Left ventricle myocardium inferior (tissue), 1 donor: ENCODE measurements around the gene ZBTB2. TPM values are rescaled to one million over a fixed set of nuclear protein-coding genes. Genes with fewer than 3 reads are reported as not detected.

Experiments used
- DNase-seq: peaks from one replicate; pipeline ENCODE4 v3.0.0-alpha.2; 2020
- H3K27ac ChIP-seq: fragments of 200-600 bp; replicated peaks from 2 replicates; pipeline ENCODE4 v1.8.0; 2021
- H3K27me3 ChIP-seq: fragments of 200-600 bp; 2 replicates; pipeline ENCODE4 v1.8.0; 2021; ENCODE audit warnings: low read depth
- H3K36me3 ChIP-seq: fragments of 200-600 bp; 2 replicates; pipeline ENCODE4 v1.8.0; 2021
- H3K4me1 ChIP-seq: fragments of 200-600 bp; 2 replicates; pipeline ENCODE4 v1.8.0; 2021
- H3K4me3 ChIP-seq: fragments of 200-600 bp; 2 replicates; pipeline ENCODE4 v1.8.0; 2021; ENCODE audit warnings: mild to moderate bottlenecking, moderate library complexity
- H3K9me3 ChIP-seq: fragments of 200-600 bp; replicated peaks from 2 replicates; pipeline ENCODE4 v1.8.0; 2021
- CTCF ChIP-seq: fragments of 200-600 bp; IDR thresholded peaks from 2 replicates; pipeline ENCODE4 v1.8.0; 2021; ENCODE audit warnings: antibody characterized with exemption, mild to moderate bottlenecking, borderline replicate concordance
- intact Hi-C: fragments of 100-400 bp; cut with micrococcal nuclease; formaldehyde crosslinking; loops from one replicate; pipeline ENCODE4 v1.11.0; 2022
- total RNA-seq: library from RNA; stranded (reverse); fragmentation: NEBNext Ultra II Directional; extraction: Animal tissue kit (Norgen Biotek cat#: 25700); gene quantifications from one replicate; pipeline ENCODE4 v1.2.1, GENCODE V29; 2021
- donor health status: DM: no; HTN: yes; CAD: no; lungs with severe emphysema.

The ZBTB2 gene
- total RNA-seq, 1 donor from 2014 or later: 4.6 TPM

- Histone ChIP-seq H3K27me3 (peaks cover 12% of the 10 kb centered on the region), H3K36me3 (no peaks in the 10 kb centered on the region), H3K4me1 (peaks cover 36% of the 10 kb centered on the region), H3K4me3 (no peak overlapping the region), H3K27ac (no peak overlapping the region), H3K9me3 (no peaks in the 10 kb centered on the region)
- intact Hi-C loops: no loop called here
- TF ChIP-seq CTCF: no peak
- no peak for DNase-seq
Measured at GRCh38 chr6:151327101-151327500, 64.3 kb downstream of the ZBTB2 start.

GRCh38 chr6:151326116-151326825 is 65.1 kb downstream of the ZBTB2 start:
- peaks cover 36% of the 10 kb centered on the region for H3K4me1 ChIP-seq
- no peak for TF ChIP-seq CTCF
- H3K27ac ChIP-seq: peak overlapping the region; percentile 53
- no peaks in the 10 kb centered on the region for H3K9me3 ChIP-seq
- peak overlapping the region; percentile 69 for H3K4me3 ChIP-seq
- DNase-seq: no peak
- intact Hi-C loops: no loop called here
- H3K36me3 ChIP-seq: no peaks in the 10 kb centered on the region
- peaks cover 12% of the 10 kb centered on the region for H3K27me3 ChIP-seq

- H3K4me3 ChIP-seq: peak overlapping the region; percentile 69
- H3K27me3 ChIP-seq: peaks cover 12% of the 10 kb centered on the region
- no peaks in the 10 kb centered on the region for H3K36me3 ChIP-seq
- no peak for TF ChIP-seq CTCF
- intact Hi-C loops: no loop called here
- H3K27ac ChIP-seq: peak overlapping the region; percentile 53
- peak; percentile 49 for DNase-seq
- no peaks in the 10 kb centered on the region for H3K9me3 ChIP-seq
- peaks cover 36% of the 10 kb centered on the region for H3K4me1 ChIP-seq
Measured at GRCh38 chr6:151325075-151326050, 66.0 kb downstream of the ZBTB2 start.

GRCh38 chr6:151324488-151324825 is 66.9 kb downstream of the ZBTB2 start:
- peaks cover 12% of the 10 kb centered on the region for H3K27me3 ChIP-seq
- DNase-seq: no peak
- no peaks in the 10 kb centered on the region for H3K9me3 ChIP-seq
- intact Hi-C loops: loop anchor here (5.0 kb wide), 1 partner anchor 312 kb away; no protein-coding TSS in a partner anchor
- H3K27ac ChIP-seq: peak overlapping the region; percentile 53
- TF ChIP-seq CTCF: peak; percentile 24
- peaks cover 33% of the 10 kb centered on the region for H3K4me1 ChIP-seq
- no peaks in the 10 kb centered on the region for H3K36me3 ChIP-seq
- H3K4me3 ChIP-seq: no peak overlapping the region

- Histone ChIP-seq H3K36me3 (no peaks in the 10 kb centered on the region), H3K4me3 (no peak overlapping the region), H3K4me1 (peaks cover 33% of the 10 kb centered on the region), H3K27me3 (peaks cover 12% of the 10 kb centered on the region), H3K9me3 (no peaks in the 10 kb centered on the region), H3K27ac (peak overlapping the region; percentile 53)
- TF ChIP-seq CTCF: peak; percentile 99
- intact Hi-C loops: loop anchor here (5.0 kb wide), 1 partner anchor 312 kb away; no protein-coding TSS in a partner anchor
- peak; percentile 77 for DNase-seq
Measured at GRCh38 chr6:151323791-151324487, 67.4 kb downstream of the ZBTB2 start.
